Astrocyte of the spinal cord (primary cell): Measurements from ENCODE around the gene THOC1.
"Not testable (repeated sequence)": the region's sequence is repeated elsewhere in the genome, so short reads cannot be mapped to it uniquely, and the experiment has no call there.

Source experiments
- DNase-seq: peaks from one replicate; pipeline ENCODE4 v3.0.0; 2011; ENCODE audit warnings: low read depth, low spot score
- H3K4me3 ChIP-seq: 2 replicates; pipeline ENCODE4 v1.5.1; 2011; ENCODE audit warnings: low read depth, mild to moderate bottlenecking, low read length, moderate library complexity
- CTCF ChIP-seq: IDR thresholded peaks from 2 replicates; pipeline ENCODE4 v1.5.1; 2012; ENCODE audit warnings: low read depth, mild to moderate bottlenecking, low read length, inconsistent platforms
- in situ Hi-C: cut with HindIII; loops from 2 replicates; pipeline ENCODE4 v1.10.0; 2017; ENCODE audit warnings: low sequenced_read_pairs

The THOC1 gene

GRCh38 chr18:295756-296490, 28.1 kb upstream of the THOC1 start:
- no peak for TF ChIP-seq CTCF
- no peak overlapping the region for H3K4me3 ChIP-seq
- in situ Hi-C loops = no loop called here
- peak; percentile 15 for DNase-seq

- in situ Hi-C loops = no loop called here
- TF ChIP-seq CTCF = no peak
- no peak overlapping the region for H3K4me3 ChIP-seq
- DNase-seq = no peak
These were observed 26.7 kb upstream of the THOC1 start for GRCh38 chr18:294566-294965.

GRCh38 chr18:293536-293935, 25.7 kb upstream of the THOC1 start:
- TF ChIP-seq CTCF = no peak
- peak; percentile 44 for DNase-seq
- in situ Hi-C loops = no loop called here

GRCh38 chr18:292271-292670, 24.4 kb upstream of the THOC1 start:
- TF ChIP-seq CTCF = peak; percentile 42
- H3K4me3 ChIP-seq = no peak overlapping the region
- peak; percentile 7 for DNase-seq
- in situ Hi-C loops = no loop called here

More at GRCh38 chr18:293536-293935, 25.7 kb upstream of the THOC1 start:
- no peak overlapping the region for H3K4me3 ChIP-seq

- DNase-seq, in situ Hi-C loops, H3K4me3 ChIP-seq: not testable (repeated sequence)
These were observed 22.1 kb upstream of the THOC1 start for GRCh38 chr18:289970-290369.

GRCh38 chr18:289026-289425, 21.2 kb upstream of the THOC1 start:
- H3K4me3 ChIP-seq = no peak overlapping the region
- no peak for TF ChIP-seq CTCF
- DNase-seq = no peak
- in situ Hi-C loops = no loop called here

- DNase-seq = peak; percentile 54
- peak; percentile 69 for TF ChIP-seq CTCF
- in situ Hi-C loops = no loop called here
- no peak overlapping the region for H3K4me3 ChIP-seq
These were observed 18.9 kb upstream of the THOC1 start for GRCh38 chr18:286515-287310.
